Ishikawa (cell line): ENCODE measurements around the gene EPHA7.

Experiments used
- CEBPB ChIP-seq: IDR thresholded peaks from 2 replicates; pipeline ENCODE4 v1.6.1; 2012
- CREB1 ChIP-seq: IDR thresholded peaks from 2 replicates; pipeline ENCODE4 v1.6.1; 2012; ENCODE audit warnings: low read depth
- EGR1 ChIP-seq: IDR thresholded peaks from 2 replicates; pipeline ENCODE4 v1.6.1; 2012
- EP300 ChIP-seq: IDR thresholded peaks from 2 replicates; pipeline ENCODE4 v1.6.1; 2012; ENCODE audit warnings: borderline replicate concordance
- FOXM1 ChIP-seq: IDR thresholded peaks from 2 replicates; pipeline ENCODE4 v1.6.1; 2012; ENCODE audit warnings: low read depth, borderline replicate concordance
- RAD21 ChIP-seq: IDR thresholded peaks from 2 replicates; pipeline ENCODE4 v1.6.1; 2012; ENCODE audit warnings: low read depth
- TAF1 ChIP-seq: IDR thresholded peaks from 2 replicates; pipeline ENCODE4 v1.6.1; 2012; ENCODE audit warnings: low read depth, mild to moderate bottlenecking
- TCF12 ChIP-seq: IDR thresholded peaks from 2 replicates; pipeline ENCODE4 v1.6.1; 2012; ENCODE audit warnings: low read depth
- TEAD4 ChIP-seq: IDR thresholded peaks from 2 replicates; pipeline ENCODE4 v1.6.1; 2012
- YY1 ChIP-seq: IDR thresholded peaks from 2 replicates; pipeline ENCODE4 v1.6.1; 2012; ENCODE audit warnings: low read depth
- ZBTB7A ChIP-seq: IDR thresholded peaks from 2 replicates; pipeline ENCODE4 v1.6.1; 2012; ENCODE audit warnings: low read depth
- TF ChIP-seq, protein P1 (sequence below): IDR thresholded peaks from 2 replicates; pipeline ENCODE4 v1.6.1; 2012
- TF ChIP-seq, protein P2 (sequence below): IDR thresholded peaks from 2 replicates; pipeline ENCODE4 v1.6.1; 2012; ENCODE audit warnings: low read depth, mild to moderate bottlenecking
- TF ChIP-seq, protein P3 (sequence below): IDR thresholded peaks from 2 replicates; pipeline ENCODE4 v1.6.1; 2012

DNA sequence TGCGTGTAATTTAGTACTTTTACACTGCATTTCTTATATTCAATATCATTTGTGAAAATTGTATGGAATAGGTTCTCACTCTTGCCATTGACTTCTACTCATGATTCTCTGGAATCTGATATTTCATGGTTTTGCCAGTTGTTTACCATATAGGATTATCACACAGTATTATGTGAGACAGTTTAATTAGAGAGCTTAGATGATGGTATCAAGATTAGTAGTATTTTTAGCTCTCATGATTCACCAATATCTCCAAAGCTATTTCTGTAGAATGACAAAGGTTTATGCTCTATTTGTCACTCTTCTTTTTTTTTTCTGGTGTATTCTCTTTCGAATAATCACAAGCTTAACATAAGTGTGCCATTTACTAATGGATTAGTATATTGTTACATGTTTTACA lies 45.9 kb downstream of the EPHA7 start:
- no peak for TF ChIP-seq CREB1
- TF ChIP-seq EP300, result no peak
- TF ChIP-seq, protein P1, sequence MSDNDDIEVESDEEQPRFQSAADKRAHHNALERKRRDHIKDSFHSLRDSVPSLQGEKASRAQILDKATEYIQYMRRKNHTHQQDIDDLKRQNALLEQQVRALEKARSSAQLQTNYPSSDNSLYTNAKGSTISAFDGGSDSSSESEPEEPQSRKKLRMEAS, result no peak
- no peak for TF ChIP-seq CEBPB
- no peak for TF ChIP-seq EGR1
- TF ChIP-seq FOXM1, result no peak
- TF ChIP-seq YY1, result no peak
- no peak for TF ChIP-seq TEAD4
- TF ChIP-seq TAF1, result no peak
- no peak for TF ChIP-seq RAD21
- no peak for TF ChIP-seq TCF12
- TF ChIP-seq, protein P2, sequence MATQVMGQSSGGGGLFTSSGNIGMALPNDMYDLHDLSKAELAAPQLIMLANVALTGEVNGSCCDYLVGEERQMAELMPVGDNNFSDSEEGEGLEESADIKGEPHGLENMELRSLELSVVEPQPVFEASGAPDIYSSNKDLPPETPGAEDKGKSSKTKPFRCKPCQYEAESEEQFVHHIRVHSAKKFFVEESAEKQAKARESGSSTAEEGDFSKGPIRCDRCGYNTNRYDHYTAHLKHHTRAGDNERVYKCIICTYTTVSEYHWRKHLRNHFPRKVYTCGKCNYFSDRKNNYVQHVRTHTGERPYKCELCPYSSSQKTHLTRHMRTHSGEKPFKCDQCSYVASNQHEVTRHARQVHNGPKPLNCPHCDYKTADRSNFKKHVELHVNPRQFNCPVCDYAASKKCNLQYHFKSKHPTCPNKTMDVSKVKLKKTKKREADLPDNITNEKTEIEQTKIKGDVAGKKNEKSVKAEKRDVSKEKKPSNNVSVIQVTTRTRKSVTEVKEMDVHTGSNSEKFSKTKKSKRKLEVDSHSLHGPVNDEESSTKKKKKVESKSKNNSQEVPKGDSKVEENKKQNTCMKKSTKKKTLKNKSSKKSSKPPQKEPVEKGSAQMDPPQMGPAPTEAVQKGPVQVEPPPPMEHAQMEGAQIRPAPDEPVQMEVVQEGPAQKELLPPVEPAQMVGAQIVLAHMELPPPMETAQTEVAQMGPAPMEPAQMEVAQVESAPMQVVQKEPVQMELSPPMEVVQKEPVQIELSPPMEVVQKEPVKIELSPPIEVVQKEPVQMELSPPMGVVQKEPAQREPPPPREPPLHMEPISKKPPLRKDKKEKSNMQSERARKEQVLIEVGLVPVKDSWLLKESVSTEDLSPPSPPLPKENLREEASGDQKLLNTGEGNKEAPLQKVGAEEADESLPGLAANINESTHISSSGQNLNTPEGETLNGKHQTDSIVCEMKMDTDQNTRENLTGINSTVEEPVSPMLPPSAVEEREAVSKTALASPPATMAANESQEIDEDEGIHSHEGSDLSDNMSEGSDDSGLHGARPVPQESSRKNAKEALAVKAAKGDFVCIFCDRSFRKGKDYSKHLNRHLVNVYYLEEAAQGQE, result no peak
- no peak for TF ChIP-seq ZBTB7A
- TF ChIP-seq, protein P3, sequence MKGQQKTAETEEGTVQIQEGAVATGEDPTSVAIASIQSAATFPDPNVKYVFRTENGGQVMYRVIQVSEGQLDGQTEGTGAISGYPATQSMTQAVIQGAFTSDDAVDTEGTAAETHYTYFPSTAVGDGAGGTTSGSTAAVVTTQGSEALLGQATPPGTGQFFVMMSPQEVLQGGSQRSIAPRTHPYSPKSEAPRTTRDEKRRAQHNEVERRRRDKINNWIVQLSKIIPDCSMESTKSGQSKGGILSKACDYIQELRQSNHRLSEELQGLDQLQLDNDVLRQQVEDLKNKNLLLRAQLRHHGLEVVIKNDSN, result no peak
